SK-MEL-5 (cell line): ENCODE results near the gene SLC6A3. TPM values are rescaled to one million over a fixed set of nuclear protein-coding genes. Genes with fewer than 3 reads are reported as not detected.
A peak's percentile ranks its signal among the peaks of the same experiment; 100 is the strongest.
"Not testable (repeated sequence)": the region's sequence is repeated elsewhere in the genome, so short reads cannot be mapped to it uniquely, and the experiment has no call there.

ENCODE experiments used
- DNase-seq: peaks from one replicate; pipeline ENCODE4 v3.0.0-alpha.2; 2016; ENCODE audit warnings: low read depth, low spot score
- in situ Hi-C: cut with HindIII; loops from 2 replicates; pipeline ENCODE4 v1.10.0; 2016; ENCODE audit warnings: low sequenced_read_pairs, high pct_unique_total_duplicates, low pct_unique_long_range_greater_than_20kb
- total RNA-seq: library from RNA; depleted of rRNA; stranded (reverse); fragments of >200 nt; shearing (Covaris generic); gene quantifications from 2 replicates; pipeline ENCODE4 v1.2.3, GENCODE V29; 2014

Gene SLC6A3
- total RNA-seq, 1 experiment from 2014 or later: not detected

- in situ Hi-C loops: no loop called here
- no peak for DNase-seq
Observed at GRCh38 chr5:1468629-1469527, 23.6 kb upstream of the SLC6A3 start.

- DNase-seq: peak; percentile 20
- in situ Hi-C loops: no loop called here
Observed at GRCh38 chr5:1468247-1468612, 23.0 kb upstream of the SLC6A3 start.

GRCh38 chr5:1467341-1468246 lies 22.4 kb upstream of the SLC6A3 start:
- in situ Hi-C loops: no loop called here
- DNase-seq: no peak

- in situ Hi-C loops: no loop called here
- no peak for DNase-seq
Observed at GRCh38 chr5:1466631-1467265, 21.5 kb upstream of the SLC6A3 start.

- in situ Hi-C loops: no loop called here
- no peak for DNase-seq
Observed at GRCh38 chr5:1465966-1466471, 20.8 kb upstream of the SLC6A3 start.

GRCh38 chr5:1465117-1465516 lies 19.9 kb upstream of the SLC6A3 start:
- DNase-seq: no peak
- in situ Hi-C loops: no loop called here

GRCh38 chr5:1464511-1464910 lies 19.3 kb upstream of the SLC6A3 start:
- in situ Hi-C loops: no loop called here
- DNase-seq: no peak

- no peak for DNase-seq
- in situ Hi-C loops: no loop called here
Observed at GRCh38 chr5:1464096-1464446, 18.8 kb upstream of the SLC6A3 start.

GRCh38 chr5:1463326-1464095 lies 18.3 kb upstream of the SLC6A3 start:
- no peak for DNase-seq
- in situ Hi-C loops: no loop called here

- in situ Hi-C loops: no loop called here
- DNase-seq: no peak
Observed at GRCh38 chr5:1462358-1462757, 17.1 kb upstream of the SLC6A3 start.

- no peak for DNase-seq
- in situ Hi-C loops: no loop called here
Observed at GRCh38 chr5:1461396-1461795, 16.2 kb upstream of the SLC6A3 start.

- in situ Hi-C loops: no loop called here
- no peak for DNase-seq
Observed at GRCh38 chr5:1460054-1460682, 14.9 kb upstream of the SLC6A3 start.

GRCh38 chr5:1459435-1459834 lies 14.2 kb upstream of the SLC6A3 start:
- in situ Hi-C loops, DNase-seq: not testable (repeated sequence)

- in situ Hi-C loops, DNase-seq: not testable (repeated sequence)
Observed at GRCh38 chr5:1456110-1456881, 11.1 kb upstream of the SLC6A3 start.

GRCh38 chr5:1453613-1454012 lies 8.4 kb upstream of the SLC6A3 start:
- in situ Hi-C loops: no loop called here
- no peak for DNase-seq

GRCh38 chr5:1449081-1449630 lies 3.9 kb upstream of the SLC6A3 start:
- no peak for DNase-seq
- in situ Hi-C loops: no loop called here
